Cerebellar nuclear complex (tissue), 1 donor: Measurements from ENCODE around the gene TMEM208.

ENCODE experiments used
- DNase-seq, 2 experiments: peaks; one replicate each; lab custom pipeline; 2025; lab: John Stamatoyannopoulos, UW

Gene TMEM208

DNA sequence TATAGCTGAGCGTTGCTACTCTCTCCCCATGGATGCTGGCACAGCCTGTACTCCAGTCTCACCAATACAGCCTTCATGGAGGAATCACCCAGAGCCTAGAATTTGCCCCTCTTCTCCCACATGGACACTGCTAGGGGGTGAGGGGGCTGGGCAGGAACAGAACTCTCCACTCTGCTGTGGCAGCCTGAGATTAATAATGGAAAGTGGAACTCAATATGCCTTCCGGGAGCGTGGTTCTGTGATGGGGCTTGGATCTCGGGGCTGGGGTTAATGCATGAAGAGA lies 23.1 kb downstream of the TMEM208 start:
- DNase-seq: no peak

DNA sequence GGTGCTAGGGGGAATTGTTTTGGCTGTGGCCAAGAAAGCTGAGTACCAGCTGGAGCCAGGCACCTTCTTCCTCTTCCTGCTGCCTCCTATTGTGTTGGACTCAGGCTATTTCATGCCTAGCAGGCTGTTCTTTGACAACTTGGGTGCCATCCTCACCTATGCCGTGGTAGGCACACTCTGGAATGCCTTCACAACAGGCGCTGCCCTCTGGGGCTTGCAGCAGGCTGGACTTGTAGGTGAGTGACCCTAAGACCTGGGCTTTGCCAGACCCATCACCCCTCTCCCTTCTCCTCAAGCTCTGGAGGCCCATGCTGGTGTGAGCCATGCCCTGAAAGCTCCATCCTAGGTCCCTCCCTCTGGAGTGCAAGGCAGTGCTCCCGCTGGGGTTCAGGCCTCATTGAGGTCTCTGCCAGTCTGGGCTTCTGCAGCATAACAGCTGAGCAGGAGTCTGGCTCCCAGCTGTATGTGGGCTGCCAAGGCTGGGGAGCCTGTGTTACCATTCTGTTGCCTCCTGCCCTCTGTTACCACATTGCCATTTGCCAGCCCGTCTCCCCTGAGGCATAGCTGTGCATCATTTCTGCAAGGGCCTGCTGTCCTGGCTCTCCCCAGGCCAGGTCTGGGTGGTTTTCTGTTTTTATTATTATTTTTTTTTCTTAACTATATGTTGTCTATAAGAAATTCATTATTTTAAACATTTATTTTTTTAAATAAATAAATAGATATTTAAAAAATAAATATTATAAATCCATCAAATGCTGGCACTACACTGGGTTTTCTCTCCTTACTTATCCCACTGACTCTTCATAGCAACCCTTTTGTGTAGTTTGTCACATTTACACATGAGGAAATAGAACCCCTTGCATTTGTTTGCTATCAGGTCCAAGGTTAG lies 25.9 kb downstream of the TMEM208 start:
- DNase-seq: no peak

DNA sequence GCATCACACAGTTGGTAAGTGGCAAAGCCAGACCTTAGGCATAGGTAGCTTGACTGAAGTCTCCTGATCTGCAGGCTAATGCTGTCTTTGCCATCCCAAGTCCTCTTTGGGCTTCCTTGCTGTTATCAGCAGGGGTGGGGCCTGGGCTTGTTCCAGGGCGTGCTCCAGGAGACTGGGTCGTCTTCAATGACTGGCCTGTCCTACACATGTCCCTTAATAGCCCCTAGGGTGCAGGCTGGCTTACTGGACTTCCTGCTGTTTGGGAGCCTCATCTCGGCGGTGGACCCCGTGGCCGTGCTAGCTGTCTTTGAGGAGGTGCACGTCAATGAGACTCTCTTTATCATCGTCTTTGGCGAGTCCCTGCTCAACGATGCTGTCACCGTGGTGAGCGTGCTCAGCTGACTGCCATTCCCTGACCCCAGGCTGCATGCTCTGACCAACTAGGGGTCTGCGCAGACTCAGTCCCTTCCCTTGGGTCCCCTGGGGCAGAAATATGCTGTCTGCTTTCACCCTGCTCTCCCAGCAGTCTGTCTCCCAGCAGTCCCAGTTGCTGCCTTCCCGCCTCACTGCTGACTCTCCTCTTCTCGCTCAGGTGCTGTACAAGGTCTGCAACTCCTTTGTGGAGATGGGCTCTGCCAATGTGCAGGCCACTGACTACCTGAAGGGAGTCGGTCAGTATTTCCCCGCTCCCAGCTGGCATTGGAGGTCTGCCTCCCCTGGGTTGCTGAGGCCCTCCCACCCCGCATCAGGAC lies 28.0 kb downstream of the TMEM208 start:
- DNase-seq: no peak

DNA sequence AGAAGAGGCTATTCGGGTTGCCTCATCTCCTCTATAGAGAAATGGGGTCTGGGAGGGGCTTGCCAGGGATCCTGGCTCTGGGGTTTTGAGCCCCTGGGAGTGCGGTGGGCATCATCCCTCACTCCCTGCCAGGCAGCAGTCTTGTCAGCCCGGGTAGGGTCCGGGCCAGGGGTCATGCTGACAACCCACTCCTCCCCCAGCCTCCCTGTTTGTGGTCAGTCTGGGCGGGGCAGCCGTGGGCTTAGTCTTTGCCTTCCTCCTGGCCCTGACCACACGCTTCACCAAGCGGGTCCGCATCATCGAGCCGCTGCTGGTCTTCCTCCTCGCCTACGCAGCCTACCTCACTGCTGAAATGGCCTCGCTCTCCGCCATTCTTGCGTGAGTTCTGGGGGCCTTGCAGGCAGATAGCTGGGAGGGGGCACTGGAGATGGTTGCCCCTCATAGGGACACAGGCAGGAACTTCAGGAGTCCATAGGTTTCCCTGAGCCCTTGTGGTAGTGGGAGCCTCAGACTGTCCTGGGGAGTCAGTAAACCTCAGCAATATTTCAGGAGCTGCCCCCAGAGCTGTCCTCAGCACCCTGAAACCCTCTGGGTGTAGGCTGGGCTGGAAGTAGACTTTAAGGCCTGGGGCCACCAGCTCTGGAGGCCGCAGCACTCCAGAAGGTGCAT lies 28.8 kb downstream of the TMEM208 start:
- DNase-seq: no peak

DNA sequence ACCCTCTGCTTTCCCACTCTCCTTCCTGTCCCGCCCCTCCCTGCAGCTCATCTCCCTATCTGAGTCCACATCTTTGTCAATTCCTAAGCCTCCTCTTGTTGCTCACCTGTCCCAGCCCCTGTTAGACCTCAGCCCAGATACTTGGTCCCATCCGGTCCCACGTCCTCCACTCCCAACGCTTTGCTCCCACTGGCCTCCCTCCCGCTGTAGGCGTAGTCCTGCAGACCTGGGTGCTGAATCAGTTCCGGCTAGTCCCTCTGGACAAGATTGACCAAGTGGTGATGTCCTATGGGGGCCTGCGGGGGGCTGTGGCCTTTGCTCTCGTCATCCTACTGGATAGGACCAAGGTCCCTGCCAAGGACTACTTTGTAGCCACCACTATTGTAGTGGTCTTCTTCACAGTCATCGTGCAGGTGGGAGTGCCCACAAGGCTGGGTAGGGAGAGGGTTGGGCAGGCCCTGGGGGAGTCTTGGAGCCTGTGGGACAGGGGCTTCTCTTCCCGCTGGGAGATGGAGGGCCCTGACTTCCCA lies 29.8 kb downstream of the TMEM208 start:
- DNase-seq: no peak

DNA sequence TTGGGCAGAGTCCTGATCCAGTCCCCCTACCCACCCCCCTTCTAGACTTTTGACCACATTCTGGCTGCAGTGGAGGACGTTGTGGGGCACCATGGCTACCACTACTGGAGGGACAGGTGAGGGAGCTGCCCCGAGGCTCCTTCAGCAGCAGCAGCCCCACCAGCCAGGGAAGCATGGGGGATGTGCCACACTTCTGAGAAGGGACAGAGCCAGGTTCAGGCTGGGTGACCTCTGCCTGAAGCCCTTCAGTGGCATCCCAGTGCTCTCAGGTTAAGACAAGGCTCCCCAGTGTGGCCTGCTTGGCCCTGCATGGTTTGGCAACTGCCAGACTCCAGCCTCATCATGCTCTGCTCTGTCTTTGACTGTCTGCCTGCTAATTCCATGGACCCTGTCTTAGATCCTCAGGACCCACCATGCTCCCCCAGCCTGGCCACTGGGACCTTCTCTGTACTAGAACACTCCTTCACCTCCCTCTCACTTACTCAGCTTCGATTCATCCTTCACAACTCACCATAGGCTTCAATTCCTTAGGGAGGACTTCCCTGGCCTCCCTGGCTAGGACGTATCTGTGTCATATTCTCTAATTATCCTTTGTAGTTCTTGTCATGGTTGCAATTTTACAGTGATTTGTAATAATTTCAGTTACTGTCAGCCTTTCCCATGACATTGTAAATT lies 30.7 kb downstream of the TMEM208 start:
- DNase-seq: no peak

DNA sequence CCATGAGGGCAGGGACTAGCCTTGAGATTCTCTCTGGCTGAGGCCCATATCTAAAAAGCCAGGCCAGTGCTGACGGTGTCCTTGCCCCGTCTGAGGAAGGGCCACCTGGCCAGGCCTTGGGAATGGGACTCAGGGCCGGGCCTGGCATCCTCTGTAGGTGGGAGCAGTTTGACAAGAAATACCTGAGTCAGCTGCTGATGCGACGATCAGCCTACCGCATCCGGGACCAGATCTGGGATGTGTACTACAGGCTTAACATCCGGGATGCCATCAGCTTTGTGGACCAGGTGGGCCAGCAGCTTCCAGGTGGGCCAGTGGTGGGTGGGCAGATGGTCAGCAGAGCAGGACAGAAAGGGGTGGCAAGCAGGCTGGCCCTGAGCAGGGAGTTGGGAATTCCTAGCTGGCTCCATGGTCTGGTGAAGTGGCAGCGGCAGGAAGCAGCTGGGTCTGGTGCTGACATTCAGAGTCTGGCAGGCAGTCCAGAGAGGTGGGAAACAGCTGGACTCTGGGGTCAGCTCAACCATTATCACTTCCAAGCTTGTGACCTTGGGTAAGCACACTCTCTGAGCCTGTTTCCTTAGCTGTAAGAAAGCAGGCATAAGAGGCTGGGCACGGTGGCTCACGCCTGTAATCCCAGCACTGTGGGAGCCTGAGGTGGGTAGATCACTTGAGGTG lies 31.4 kb downstream of the TMEM208 start:
- no peak for DNase-seq

DNA sequence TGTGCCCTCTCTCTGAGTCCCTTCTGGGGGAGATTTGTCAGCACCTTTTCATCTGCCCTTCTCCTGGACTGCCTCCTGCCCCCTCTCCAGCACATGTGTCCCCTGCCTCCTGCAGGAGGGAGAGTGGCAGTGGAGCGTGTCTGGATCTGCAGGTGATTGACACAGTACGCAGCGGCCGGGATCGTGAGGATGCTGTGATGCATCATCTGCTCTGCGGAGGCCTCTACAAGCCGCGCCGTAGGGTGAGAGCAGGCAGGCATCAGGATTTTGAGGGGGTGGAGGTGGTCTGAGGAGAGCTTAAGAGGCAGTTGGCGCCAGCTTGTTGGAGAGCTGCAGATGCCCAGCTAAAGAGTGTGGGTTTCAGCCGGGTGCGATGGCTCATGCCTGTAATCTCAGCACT lies 32.8 kb downstream of the TMEM208 start:
- DNase-seq: no peak

DNA sequence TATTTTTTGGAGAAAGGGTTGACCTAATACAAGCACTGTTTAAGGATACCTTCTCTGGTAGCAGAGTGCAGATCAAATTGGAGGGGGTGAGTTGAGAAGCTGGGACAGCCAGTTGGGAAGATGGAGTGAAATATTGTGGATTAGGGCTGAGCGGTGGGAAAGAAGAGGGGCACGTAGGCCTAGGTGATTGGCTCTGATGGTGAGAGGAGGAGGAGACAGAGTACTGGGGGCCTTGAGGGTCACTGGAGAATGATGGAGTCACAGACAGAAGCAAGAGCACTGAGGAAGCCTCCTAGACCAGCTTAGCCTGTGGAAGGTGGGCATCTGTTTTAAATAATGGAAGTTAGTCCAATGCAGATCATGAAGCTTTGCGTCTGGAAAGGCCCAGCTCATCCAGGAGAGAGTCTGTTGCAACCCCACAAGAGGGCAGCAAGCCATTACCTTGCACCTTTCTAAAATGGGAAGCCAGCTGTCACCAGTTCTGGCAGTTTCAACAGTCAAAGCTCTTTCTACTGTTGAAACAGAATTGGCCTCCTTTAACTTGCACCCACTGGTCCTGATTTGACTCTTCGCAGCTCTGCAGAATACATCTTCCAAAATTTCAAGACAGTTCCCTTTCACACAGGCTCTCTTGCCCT lies 33.6 kb downstream of the TMEM208 start:
- no peak for DNase-seq

DNA sequence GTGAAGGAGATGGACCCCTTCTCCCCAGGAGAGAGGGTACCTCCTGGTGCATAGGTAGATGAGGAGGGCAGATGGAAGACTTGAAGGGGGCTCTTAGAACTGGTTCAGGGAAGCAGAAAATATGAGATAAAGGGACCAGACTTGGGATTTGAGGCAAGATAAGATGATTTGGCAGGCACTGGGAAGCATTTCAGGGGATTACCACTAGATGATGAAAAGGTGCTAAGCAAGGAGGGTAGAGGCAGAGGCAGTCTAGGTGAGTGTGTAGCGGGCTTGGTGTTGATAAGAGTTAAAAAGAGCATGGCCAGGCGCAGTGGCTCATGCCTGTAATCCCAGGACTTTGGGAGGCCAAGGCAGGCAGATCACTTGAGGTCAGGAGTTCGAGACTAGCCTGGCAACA lies 36.3 kb downstream of the TMEM208 start:
- DNase-seq: no peak

DNA sequence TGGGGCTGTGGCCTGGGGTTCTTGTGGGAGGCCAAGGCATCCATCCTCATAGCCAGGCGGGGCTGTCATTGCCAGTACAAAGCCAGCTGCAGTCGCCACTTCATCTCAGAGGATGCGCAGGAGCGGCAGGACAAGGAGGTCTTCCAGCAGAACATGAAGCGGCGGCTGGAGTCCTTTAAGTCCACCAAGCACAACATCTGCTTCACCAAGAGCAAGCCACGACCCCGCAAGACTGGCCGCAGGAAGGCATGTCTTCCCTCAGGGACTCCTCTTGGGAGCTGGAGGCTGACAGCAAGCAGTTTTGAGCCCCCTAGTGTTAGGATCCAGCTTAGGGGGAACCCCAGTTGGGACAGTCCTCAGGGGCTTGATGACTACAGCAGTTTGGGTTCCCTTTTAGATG lies 37.3 kb downstream of the TMEM208 start:
- DNase-seq: no peak

DNA sequence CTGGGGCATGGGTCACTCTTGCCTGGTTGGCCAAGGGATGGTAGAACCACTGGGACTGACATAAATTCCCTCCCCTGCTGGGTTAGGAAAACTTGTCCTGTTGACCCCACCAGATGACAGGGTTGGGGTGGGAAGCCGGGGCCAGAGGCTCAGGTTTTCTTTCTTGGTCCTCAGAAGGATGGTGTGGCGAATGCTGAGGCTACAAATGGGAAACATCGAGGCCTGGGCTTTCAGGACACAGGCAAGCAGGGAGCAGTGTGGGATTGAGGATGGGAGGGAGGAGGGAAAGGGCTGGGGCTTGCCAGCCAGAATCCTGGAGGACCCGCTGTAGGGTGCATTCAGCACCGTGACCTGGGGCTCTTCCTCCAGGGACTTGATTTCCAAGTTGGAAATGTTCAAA lies 37.9 kb downstream of the TMEM208 start:
- no peak for DNase-seq

DNA sequence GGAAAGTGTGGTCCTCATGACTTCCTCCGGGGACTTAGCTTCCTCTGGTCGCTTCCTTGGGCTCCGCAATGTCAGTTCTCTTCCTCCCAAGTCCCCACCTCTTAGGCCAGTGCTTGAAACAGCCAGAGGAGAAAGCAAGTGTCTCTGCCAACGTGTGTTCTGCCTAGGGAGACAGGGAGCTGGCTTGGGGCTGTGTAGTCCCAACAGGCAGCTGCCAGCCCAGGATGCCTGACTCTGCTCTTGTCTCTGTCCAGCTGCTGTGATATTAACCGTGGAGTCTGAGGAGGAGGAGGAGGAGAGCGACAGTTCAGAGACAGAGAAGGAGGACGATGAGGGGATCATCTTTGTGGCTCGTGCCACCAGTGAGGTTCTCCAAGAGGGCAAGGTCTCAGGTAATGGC lies 38.9 kb downstream of the TMEM208 start:
- DNase-seq: no peak

DNA sequence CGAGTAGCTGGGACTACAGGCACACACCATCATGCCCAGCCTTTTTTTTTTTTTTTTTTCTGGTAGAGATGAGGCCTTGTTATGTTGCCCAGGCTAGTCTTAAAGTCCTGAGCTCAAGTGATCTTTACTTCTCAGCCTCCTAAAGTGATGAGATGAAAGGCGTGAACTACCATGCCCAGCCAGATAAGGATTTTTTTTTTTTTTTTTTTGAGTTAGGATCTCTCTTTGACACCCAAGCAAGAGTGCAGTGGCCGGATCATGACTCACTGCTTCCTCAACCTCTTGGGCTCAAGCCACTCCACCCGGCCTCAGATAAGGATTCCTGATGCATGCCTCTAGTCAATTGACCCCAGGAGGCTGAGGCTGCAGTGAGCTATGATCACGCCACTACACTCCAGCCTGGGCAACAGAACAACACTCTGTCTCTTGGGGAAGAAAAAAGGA lies 41.2 kb downstream of the TMEM208 start:
- no peak for DNase-seq

DNA sequence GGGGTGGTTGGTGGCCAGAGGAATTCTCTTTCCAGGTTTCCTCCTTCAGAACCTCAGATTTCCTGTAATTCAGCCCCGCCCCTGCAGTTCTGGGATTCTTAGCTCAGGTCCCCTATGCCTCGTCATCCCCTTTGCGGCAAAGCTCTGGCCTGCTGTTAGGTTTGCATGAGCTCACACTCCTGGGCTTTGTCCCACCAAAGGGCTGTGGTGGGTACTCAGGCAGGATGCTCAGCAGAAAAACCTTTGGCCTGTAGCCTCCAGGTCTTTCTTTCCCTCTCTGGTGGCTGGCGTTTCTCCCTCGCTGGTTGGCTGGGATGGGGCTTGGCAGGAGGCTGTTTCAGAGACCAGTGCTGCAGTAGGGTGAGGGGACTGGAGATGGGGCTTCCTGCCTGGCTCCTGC lies 42.8 kb downstream of the TMEM208 start:
- DNase-seq: no peak

DNA sequence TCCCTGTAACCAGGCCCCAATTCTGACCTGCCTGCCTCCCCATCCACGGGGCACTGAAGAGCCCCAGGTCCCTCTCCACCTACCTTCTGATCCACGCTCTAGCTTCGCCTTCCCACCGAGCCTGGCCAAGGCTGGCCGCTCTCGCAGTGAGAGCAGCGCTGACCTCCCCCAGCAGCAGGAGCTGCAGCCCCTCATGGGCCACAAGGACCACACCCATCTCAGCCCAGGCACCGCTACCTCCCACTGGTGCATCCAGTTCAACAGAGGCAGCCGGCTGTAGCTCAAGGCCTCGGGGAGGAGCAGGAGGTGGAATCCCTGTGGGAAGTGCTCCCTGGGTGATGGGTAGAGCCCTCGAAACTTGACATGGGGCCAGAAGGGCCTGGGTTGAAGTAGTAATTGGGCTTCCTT lies 44.0 kb downstream of the TMEM208 start:
- DNase-seq: no peak

DNA sequence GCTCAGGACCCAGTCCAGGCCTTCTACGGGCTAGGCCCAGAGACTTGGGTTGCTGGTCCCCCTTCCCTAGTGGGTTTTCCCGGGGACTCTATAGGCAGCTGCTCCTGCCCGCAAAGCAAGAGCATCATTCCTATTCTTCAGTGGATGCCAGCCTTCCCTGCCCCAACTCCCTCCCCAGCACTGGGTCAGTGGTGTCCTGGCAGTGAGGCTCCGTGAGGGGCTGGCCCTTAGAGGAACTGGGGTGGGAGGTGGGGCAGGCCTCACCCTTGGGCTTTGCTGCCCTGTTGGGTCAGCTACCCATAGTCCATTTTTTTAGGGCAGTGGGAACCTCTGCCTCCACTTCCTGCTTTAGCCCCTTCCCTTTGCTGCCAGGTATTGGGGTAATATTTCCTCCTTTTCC lies 44.5 kb downstream of the TMEM208 start:
- no peak for DNase-seq

DNA sequence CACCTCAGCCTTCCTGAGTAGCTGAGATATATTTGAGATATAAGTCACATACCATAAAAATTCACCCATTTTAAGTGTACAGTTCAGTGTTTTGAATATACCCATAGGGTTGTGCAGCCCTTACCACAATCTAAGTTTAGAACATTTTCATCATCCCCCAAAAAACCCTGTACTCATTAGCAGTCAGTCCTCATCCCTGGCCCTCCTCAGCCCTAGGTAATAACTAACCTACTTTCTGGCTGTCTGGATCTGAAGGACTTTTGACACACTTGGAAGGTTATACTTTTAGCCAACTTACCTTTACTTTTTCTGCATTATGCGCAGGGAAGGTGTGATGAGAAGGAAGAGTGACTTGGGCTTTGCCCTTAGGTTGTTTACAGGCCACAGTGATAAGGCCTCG lies 48.4 kb downstream of the TMEM208 start:
- DNase-seq: no peak

DNA sequence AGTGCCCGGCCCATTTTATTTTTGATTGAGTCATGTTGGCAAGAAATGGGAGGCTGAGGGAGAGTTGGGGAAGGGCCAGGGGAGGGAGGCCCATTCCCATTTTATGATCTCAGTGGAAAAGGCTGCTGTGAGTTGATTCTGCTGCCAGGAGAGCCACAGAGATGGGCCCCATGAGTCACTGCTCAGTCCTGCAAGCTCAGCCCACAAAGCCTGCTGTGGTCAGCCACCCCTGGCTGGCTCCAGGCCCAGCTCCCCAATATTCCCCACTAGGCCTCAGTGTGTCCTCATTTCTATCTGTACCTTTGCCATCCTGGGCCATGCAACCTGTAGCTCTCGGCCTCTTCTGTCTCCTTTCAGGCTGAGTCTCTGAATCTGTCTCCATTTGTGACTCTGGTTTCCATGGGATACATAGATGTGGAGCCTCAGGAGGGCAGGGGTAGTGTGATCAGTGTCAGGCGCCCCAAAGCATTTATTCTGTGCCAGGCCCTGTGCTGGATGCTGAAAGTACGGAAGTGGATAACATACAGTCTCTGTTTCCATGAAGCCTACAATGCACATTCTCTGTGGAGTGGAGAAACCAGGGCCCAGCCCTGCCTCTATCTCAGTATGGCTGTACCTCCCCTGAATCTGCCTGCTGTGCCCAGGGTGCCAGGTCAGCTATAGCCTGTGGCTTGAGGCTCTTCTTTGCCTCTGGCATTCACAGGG lies 50.5 kb downstream of the TMEM208 start:
- DNase-seq: no peak

DNA sequence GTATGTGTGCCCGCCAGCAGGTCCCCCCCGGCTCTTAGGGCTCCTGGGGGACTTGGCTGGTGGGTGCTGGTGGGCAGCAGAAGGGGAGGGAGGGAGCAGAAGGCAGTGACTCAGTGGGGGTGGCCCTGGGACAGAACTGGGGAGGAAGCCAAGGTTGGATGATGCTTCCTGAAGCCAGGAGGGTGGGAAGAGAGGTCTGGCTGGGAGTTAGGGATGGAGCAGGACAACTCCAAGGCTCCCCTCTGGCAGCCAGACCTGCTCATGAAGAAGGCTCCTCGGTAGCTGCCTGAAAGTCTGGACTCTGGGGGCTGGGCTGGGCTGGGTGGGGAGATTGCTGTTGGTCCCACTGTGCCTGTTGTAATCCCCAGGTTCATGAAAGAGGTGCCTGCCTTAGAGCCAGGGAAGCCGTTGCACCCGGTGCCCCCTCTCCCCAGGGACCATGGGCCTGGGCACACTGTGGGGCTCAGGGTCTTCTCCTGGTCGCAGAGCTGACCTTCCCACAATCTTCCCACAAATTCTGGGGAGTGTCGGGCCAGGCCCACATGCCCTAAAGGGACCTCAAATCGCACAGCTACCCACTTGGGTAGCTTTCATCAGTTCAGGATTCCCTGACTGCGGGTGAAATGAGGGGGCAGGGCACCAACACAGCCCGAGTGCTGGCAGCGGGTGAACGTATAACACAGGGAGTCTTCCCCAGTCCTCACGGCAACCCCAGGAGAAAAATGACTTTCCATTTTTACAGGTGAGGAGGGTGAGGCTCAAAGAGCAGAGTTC lies 51.3 kb downstream of the TMEM208 start:
- DNase-seq: no peak
